Tibial nerve (tissue), 4 donors: ENCODE results near the gene ACAD10. TPM values are rescaled to one million over a fixed set of nuclear protein-coding genes. Genes with fewer than 3 reads are reported as not detected.

ENCODE experiments used
- DNase-seq, 2 donors: peaks; one replicate each; pipeline ENCODE4 v3.0.0-alpha.2; 2019; ENCODE audit warnings: low spot score in 2 of 2
- H3K27ac ChIP-seq, 4 donors: fragments of 200-600 bp; sonication (generic) in 3 of 4; one replicate each; pipeline ENCODE4 v1.5.1; 2017 to 2019; ENCODE audit warnings: mild to moderate bottlenecking in 1 of 4
- H3K27me3 ChIP-seq, 2 donors: fragments of 200-600 bp; sonication (generic) in 1 of 2; one replicate each; pipeline versions ENCODE4 v1.5.1 to v1.6.0; 2017 to 2019
- H3K36me3 ChIP-seq, 3 donors: fragments of 200-600 bp; sonication (generic); one replicate each; pipeline ENCODE4 v1.5.1; 2018 to 2019
- H3K4me1 ChIP-seq, 4 donors: fragments of 200-600 bp; sonication (generic) in 3 of 4; one replicate each; pipeline ENCODE4 v1.5.1; 2017 to 2019
- H3K4me3 ChIP-seq, 4 donors: fragments of 200-600 bp; sonication (generic) in 3 of 4; one replicate each; pipeline ENCODE4 v1.5.1; 2017 to 2019; ENCODE audit warnings: mild to moderate bottlenecking in 1 of 4, moderate library complexity in 1 of 4
- H3K9me3 ChIP-seq, 4 donors: fragments of 200-600 bp; sonication (generic) in 3 of 4; one replicate each; pipeline ENCODE4 v1.5.1; 2017 to 2019
- EP300 ChIP-seq, 2 donors: sonication (generic); formaldehyde crosslinking; IDR thresholded peaks; one replicate each; pipeline ENCODE4 v1.6.1; 2017; ENCODE audit warnings: antibody characterized with exemption in 2 of 2, mild to moderate bottlenecking in 1 of 2
- POLR2A ChIP-seq, 2 donors: fragments of 450-650 bp; IDR thresholded peaks; one replicate each; pipeline ENCODE4 v1.6.1; 2017; ENCODE audit warnings: antibody characterized with exemption in 2 of 2, mild to moderate bottlenecking in 2 of 2, moderate library complexity in 2 of 2
- WGBS, 2 donors: methylation state at CpG; one replicate each; pipeline ENCODE4 v1.1.5; 2018; 5-methylcytosine and 5-hydroxymethylcytosine counted together
- total RNA-seq, 4 donors: library from RNA; depleted of rRNA; stranded (reverse); fragments of >200 nt; gene quantifications; one replicate each; pipeline ENCODE4 v1.1.0, GENCODE V29; 2016
- TF ChIP-seq, protein P1 (sequence below), 5 experiments: fragments of 200-600 bp in 3 of 5; fragments of 450-650 bp in 2 of 5; sonication (generic) in 3 of 5; IDR thresholded peaks; one replicate each; pipeline ENCODE4 v1.5.1; 2016 to 2019; ENCODE audit warnings: antibody characterized with exemption in 5 of 5, mild to moderate bottlenecking in 3 of 5, moderate library complexity in 2 of 5

The ACAD10 gene
- total RNA-seq, 4 donors from 2014 or later: 20.3 to 41.4 (median 21.4) TPM

DNA sequence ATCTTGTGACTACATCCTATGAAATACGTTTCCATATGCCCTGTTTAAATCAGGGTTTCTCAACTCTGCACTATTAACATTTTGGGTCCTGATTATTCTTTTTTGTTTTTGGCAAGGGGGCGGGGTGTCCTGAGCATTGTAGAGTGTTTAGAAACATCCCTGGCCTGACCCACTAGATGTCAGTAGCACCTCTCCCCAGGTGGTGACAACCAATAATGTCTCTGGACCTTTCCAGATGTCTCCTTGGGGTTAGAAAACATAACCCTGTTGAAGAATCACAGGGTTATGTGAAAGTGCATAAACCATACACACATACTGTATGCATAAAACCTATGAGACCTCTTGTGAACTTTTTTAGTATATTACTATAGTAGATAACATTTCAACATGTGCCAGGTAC, 1.4 kb downstream of the ACAD10 start:
- H3K4me3 ChIP-seq: no peak overlapping the region
- H3K27me3 ChIP-seq: no peaks in the 10 kb centered on the region
- H3K36me3 ChIP-seq: peaks cover 0 to 12% (median 0%) of the 10 kb centered on the region in 3 donors
- TF ChIP-seq, protein P1, sequence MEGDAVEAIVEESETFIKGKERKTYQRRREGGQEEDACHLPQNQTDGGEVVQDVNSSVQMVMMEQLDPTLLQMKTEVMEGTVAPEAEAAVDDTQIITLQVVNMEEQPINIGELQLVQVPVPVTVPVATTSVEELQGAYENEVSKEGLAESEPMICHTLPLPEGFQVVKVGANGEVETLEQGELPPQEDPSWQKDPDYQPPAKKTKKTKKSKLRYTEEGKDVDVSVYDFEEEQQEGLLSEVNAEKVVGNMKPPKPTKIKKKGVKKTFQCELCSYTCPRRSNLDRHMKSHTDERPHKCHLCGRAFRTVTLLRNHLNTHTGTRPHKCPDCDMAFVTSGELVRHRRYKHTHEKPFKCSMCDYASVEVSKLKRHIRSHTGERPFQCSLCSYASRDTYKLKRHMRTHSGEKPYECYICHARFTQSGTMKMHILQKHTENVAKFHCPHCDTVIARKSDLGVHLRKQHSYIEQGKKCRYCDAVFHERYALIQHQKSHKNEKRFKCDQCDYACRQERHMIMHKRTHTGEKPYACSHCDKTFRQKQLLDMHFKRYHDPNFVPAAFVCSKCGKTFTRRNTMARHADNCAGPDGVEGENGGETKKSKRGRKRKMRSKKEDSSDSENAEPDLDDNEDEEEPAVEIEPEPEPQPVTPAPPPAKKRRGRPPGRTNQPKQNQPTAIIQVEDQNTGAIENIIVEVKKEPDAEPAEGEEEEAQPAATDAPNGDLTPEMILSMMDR (IDR thresholded peaks at IDR 0.05): no peak
- no peak for TF ChIP-seq POLR2A (IDR thresholded peaks at IDR 0.05)
- TF ChIP-seq EP300 (IDR thresholded peaks at IDR 0.05): no peak
- no peak overlapping the region for H3K27ac ChIP-seq
- 62 to 70% methylated on average over 2 of the region's 2 CpGs for WGBS, 2 donors
- peaks cover 2 to 34% (median 25%) of the 10 kb centered on the region in 4 donors for H3K4me1 ChIP-seq
- no peak for DNase-seq
- H3K9me3 ChIP-seq: no peaks in the 10 kb centered on the region

DNA sequence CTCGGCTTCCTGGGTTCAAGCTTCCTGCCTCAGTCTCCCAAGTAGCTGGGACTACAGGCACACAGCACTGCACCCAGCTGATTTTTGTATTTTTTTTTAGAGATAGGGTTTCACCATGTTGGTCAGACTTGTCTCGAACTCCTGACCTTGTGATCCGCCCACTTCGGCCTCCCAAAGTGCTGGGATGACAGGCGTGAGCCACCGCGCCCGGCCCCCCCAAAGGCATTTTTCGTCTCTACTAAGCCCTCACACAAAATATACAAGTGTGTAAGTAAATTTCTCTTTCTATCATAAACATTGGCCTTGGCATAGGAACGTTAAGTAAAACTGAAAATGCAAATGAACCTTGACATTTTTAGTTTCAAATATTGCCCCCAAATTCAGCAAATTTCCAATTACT, 2.1 kb downstream of the ACAD10 start:
- Histone ChIP-seq H3K36me3 (peaks cover 0 to 12% (median 0%) of the 10 kb centered on the region in 3 donors), H3K27ac (no peak overlapping the region), H3K4me1 (peaks cover 2 to 34% (median 25%) of the 10 kb centered on the region in 4 donors), H3K9me3 (no peaks in the 10 kb centered on the region), H3K27me3 (no peaks in the 10 kb centered on the region), H3K4me3 (no peak overlapping the region)
- DNase-seq: no peak
- 88% methylated on average over 10 of the region's 10 CpGs for WGBS, 2 donors
- TF ChIP-seq POLR2A (IDR thresholded peaks at IDR 0.05) (no peak), EP300 (IDR thresholded peaks at IDR 0.05) (no peak)
- TF ChIP-seq, protein P1 (IDR thresholded peaks at IDR 0.05): no peak

- WGBS, 2 donors: 91 to 93% methylated on average over 3 of the region's 3 CpGs
- peaks cover 0 to 11% (median 8%) of the 10 kb centered on the region in 4 donors for H3K4me1 ChIP-seq
- peaks cover 0 to 42% (median 7%) of the 10 kb centered on the region in 3 donors for H3K36me3 ChIP-seq
- no peak for DNase-seq
- no peak overlapping the region for H3K27ac ChIP-seq
- no peak for TF ChIP-seq POLR2A (IDR thresholded peaks at IDR 0.05)
- TF ChIP-seq EP300 (IDR thresholded peaks at IDR 0.05): no peak
- TF ChIP-seq, protein P1 (IDR thresholded peaks at IDR 0.05): no peak
- H3K4me3 ChIP-seq: no peak overlapping the region
- H3K27me3 ChIP-seq: no peaks in the 10 kb centered on the region
- no peaks in the 10 kb centered on the region for H3K9me3 ChIP-seq
Observed at GRCh38 chr12:111691262-111691661, 5.4 kb downstream of the ACAD10 start.

DNA sequence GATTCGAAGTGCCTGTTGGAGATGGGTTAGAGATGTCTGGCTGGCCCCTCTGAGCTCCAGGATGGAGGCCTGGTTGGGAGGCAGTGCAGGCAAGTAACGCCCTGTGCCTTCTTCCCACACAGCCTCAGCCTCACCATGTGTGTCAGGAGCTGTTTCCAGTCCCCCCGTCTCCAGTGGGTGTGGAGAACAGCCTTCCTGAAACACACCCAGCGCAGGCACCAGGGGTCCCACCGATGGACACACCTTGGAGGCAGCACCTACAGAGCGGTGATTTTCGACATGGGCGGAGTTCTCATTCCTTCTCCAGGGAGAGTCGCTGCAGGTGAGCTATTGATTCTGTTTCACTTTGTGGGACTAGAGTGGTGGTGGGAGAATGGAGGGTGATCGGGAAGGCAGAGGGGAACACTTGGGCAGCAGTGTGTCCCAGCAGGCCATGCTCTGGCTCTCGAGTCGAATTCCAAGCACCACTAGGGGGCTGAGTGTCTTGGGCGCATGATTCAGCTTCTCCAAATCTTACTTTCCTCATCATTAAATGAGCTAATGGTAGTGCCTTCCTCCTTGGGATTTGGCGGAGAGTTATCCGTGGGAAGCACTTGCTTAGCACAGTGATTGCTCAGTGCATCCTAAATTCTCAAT, 6.8 kb downstream of the ACAD10 start:
- no peak for DNase-seq
- peaks cover 0 to 56% (median 7%) of the 10 kb centered on the region in 3 donors for H3K36me3 ChIP-seq
- H3K4me3 ChIP-seq: no peak overlapping the region
- TF ChIP-seq, protein P1 (IDR thresholded peaks at IDR 0.05): no peak
- TF ChIP-seq EP300 (IDR thresholded peaks at IDR 0.05): no peak
- no peak for TF ChIP-seq POLR2A (IDR thresholded peaks at IDR 0.05)
- H3K27me3 ChIP-seq: no peaks in the 10 kb centered on the region
- H3K27ac ChIP-seq: no peak overlapping the region
- no peaks in the 10 kb centered on the region for H3K4me1 ChIP-seq
- WGBS, 2 donors: 84 to 86% methylated on average over 14 to 15 of the region's 15 CpGs
- no peaks in the 10 kb centered on the region for H3K9me3 ChIP-seq

- WGBS, 2 donors: 92 to 95% methylated on average over 5 of the region's 5 CpGs
- no peaks in the 10 kb centered on the region for H3K9me3 ChIP-seq
- TF ChIP-seq EP300 (IDR thresholded peaks at IDR 0.05): no peak
- TF ChIP-seq, protein P1 (IDR thresholded peaks at IDR 0.05): no peak
- TF ChIP-seq POLR2A (IDR thresholded peaks at IDR 0.05): no peak
- no peak overlapping the region for H3K27ac ChIP-seq
- no peak overlapping the region for H3K4me3 ChIP-seq
- H3K27me3 ChIP-seq: no peaks in the 10 kb centered on the region
- peaks cover 0 to 67% (median 7%) of the 10 kb centered on the region in 3 donors for H3K36me3 ChIP-seq
- DNase-seq: no peak
- no peaks in the 10 kb centered on the region for H3K4me1 ChIP-seq
Observed at GRCh38 chr12:111693818-111694217, 8.0 kb downstream of the ACAD10 start.
